HEK293 (cell line): Measurements from ENCODE around the gene TRAF1.

Source experiments
- CTCF ChIA-PET: fragments of 350-600 bp; formaldehyde crosslinking; extraction: SDS; loops from one replicate; lab custom pipeline; 2021; ENCODE audit warnings: antibody characterized with exemption; lab: Yijun Ruan, JAX
- POLR2A ChIA-PET: fragments of 300-600 bp; formaldehyde crosslinking; extraction: SDS; loops from one replicate; lab custom pipeline; 2020; ENCODE audit warnings: antibody characterized with exemption, inconsistent platforms; lab: Yijun Ruan, JAX
- H3K27ac ChIP-seq: fragments of 200-500 bp; sonication (Bioruptor generic); 2 replicates; pipeline ENCODE4 v1.5.1; 2014; ENCODE audit warnings: low read depth, low read length, control low read depth, inconsistent platforms; ENCODE audit errors: extremely low read depth
- H3K36me3 ChIP-seq, 2 experiments: fragments of 200-500 bp in 1 of 2; sonication (Bioruptor generic) in 1 of 2; 1 replicate in 1 of 2; 2 replicates in 1 of 2; pipeline ENCODE4 v1.5.1; 2014 to 2017; ENCODE audit warnings: inconsistent platforms in 2 of 2, low read length in 2 of 2; ENCODE audit not compliant: control insufficient read depth in 2 of 2, insufficient read depth in 1 of 2
- H3K4me1 ChIP-seq: fragments of 200-500 bp; sonication (Bioruptor generic); 2 replicates; pipeline ENCODE4 v1.5.1; 2014; ENCODE audit warnings: mild to moderate bottlenecking, low read length, inconsistent platforms; ENCODE audit not compliant: control insufficient read depth, insufficient read depth
- H3K4me3 ChIP-seq: 2 replicates; pipeline ENCODE4 v1.5.1; 2011; ENCODE audit warnings: low read depth, mild to moderate bottlenecking, control low read depth, low read length, moderate library complexity
- H3K9me3 ChIP-seq: fragments of 200-500 bp; sonication (Bioruptor generic); 2 replicates; pipeline ENCODE4 v1.5.1; 2014; ENCODE audit warnings: low read depth, low read length, inconsistent platforms; ENCODE audit not compliant: control insufficient read depth, insufficient read depth
- CTCF ChIP-seq: fragments of 450-650 bp; formaldehyde crosslinking; IDR thresholded peaks from 2 replicates; pipeline ENCODE4 v1.5.1; 2016; ENCODE audit warnings: missing biosample characterization, missing genetic modification characterization
- IKZF3 ChIP-seq: fragments of 450-650 bp; IDR thresholded peaks from 2 replicates; pipeline ENCODE4 v1.5.0; 2018; ENCODE audit warnings: missing biosample characterization, mild to moderate bottlenecking, missing genetic modification characterization, moderate library complexity
- KLF7 ChIP-seq: fragments of 450-650 bp; formaldehyde crosslinking; IDR thresholded peaks from 2 replicates; pipeline ENCODE4 v1.5.1; 2016; ENCODE audit warnings: missing biosample characterization, missing genetic modification characterization, borderline replicate concordance
- OSR2 ChIP-seq: fragments of 450-650 bp; formaldehyde crosslinking; IDR thresholded peaks from 2 replicates; pipeline ENCODE4 v1.5.1; 2016; ENCODE audit warnings: missing biosample characterization, missing genetic modification characterization
- REST ChIP-seq: fragments of 450-650 bp; formaldehyde crosslinking; IDR thresholded peaks from 2 replicates; pipeline ENCODE4 v1.5.1; 2016; ENCODE audit warnings: missing biosample characterization, missing genetic modification characterization
- SCRT2 ChIP-seq: fragments of 450-650 bp; formaldehyde crosslinking; IDR thresholded peaks from 2 replicates; pipeline ENCODE4 v1.5.1; 2016; ENCODE audit warnings: missing biosample characterization, missing genetic modification characterization
- YY1 ChIP-seq: fragments of 450-650 bp; formaldehyde crosslinking; IDR thresholded peaks from 2 replicates; pipeline ENCODE4 v1.5.1; 2018; ENCODE audit warnings: missing biosample characterization, missing genetic modification characterization
- ZBTB17 ChIP-seq: fragments of 450-650 bp; formaldehyde crosslinking; IDR thresholded peaks from 2 replicates; pipeline ENCODE4 v1.5.1; 2016; ENCODE audit warnings: missing biosample characterization, missing genetic modification characterization
- ZBTB20 ChIP-seq: fragments of 450-650 bp; formaldehyde crosslinking; IDR thresholded peaks from 2 replicates; pipeline ENCODE4 v1.5.1; 2016; ENCODE audit warnings: missing biosample characterization, missing genetic modification characterization
- ZBTB48 ChIP-seq: fragments of 450-650 bp; formaldehyde crosslinking; IDR thresholded peaks from 2 replicates; pipeline ENCODE4 v1.5.1; 2016; ENCODE audit warnings: missing biosample characterization, missing genetic modification characterization
- ZBTB49 ChIP-seq: fragments of 450-650 bp; formaldehyde crosslinking; IDR thresholded peaks from 2 replicates; pipeline ENCODE4 v1.5.1; 2016; ENCODE audit warnings: missing biosample characterization, missing genetic modification characterization, low read depth
- ZBTB8A ChIP-seq: fragments of 450-650 bp; formaldehyde crosslinking; IDR thresholded peaks from 2 replicates; pipeline ENCODE4 v1.5.1; 2016; ENCODE audit warnings: missing biosample characterization, missing genetic modification characterization
- ZFHX2 ChIP-seq: fragments of 450-650 bp; formaldehyde crosslinking; conservative IDR thresholded peaks from 2 replicates; pipeline ENCODE4 v1.5.1; 2016; ENCODE audit warnings: missing biosample characterization, missing genetic modification characterization
- ZNF155 ChIP-seq: fragments of 450-650 bp; formaldehyde crosslinking; IDR thresholded peaks from 2 replicates; pipeline ENCODE4 v1.5.1; 2016; ENCODE audit warnings: missing biosample characterization, missing genetic modification characterization
- ZNF19 ChIP-seq: fragments of 450-650 bp; formaldehyde crosslinking; IDR thresholded peaks from 2 replicates; pipeline ENCODE4; 2016; ENCODE audit warnings: missing biosample characterization, missing genetic modification characterization, low read depth
- ZNF214 ChIP-seq: fragments of 450-650 bp; formaldehyde crosslinking; IDR thresholded peaks from 2 replicates; pipeline ENCODE4 v1.5.1; 2017; ENCODE audit warnings: missing biosample characterization, mild to moderate bottlenecking, missing genetic modification characterization, borderline replicate concordance
- ZNF239 ChIP-seq: fragments of 450-650 bp; formaldehyde crosslinking; IDR thresholded peaks from 2 replicates; pipeline ENCODE4 v1.5.1; 2016; ENCODE audit warnings: missing biosample characterization, missing genetic modification characterization
- ZNF266 ChIP-seq: fragments of 450-650 bp; formaldehyde crosslinking; IDR thresholded peaks from 2 replicates; pipeline ENCODE4 v1.5.1; 2016; ENCODE audit warnings: missing biosample characterization, missing genetic modification characterization, low read depth
- ZNF354C ChIP-seq: fragments of 450-650 bp; formaldehyde crosslinking; IDR thresholded peaks from 2 replicates; pipeline ENCODE4 v1.5.1; 2016; ENCODE audit warnings: missing biosample characterization, missing genetic modification characterization, low read depth, borderline replicate concordance
- ZNF366 ChIP-seq: fragments of 450-650 bp; formaldehyde crosslinking; conservative IDR thresholded peaks from 2 replicates; pipeline ENCODE4 v1.5.1; 2016; ENCODE audit warnings: missing biosample characterization, missing genetic modification characterization
- ZNF433 ChIP-seq: fragments of 450-650 bp; formaldehyde crosslinking; IDR thresholded peaks from 2 replicates; pipeline ENCODE4 v1.5.1; 2016; ENCODE audit warnings: missing biosample characterization, missing genetic modification characterization, low read depth
- ZNF501 ChIP-seq: fragments of 450-650 bp; formaldehyde crosslinking; IDR thresholded peaks from 2 replicates; pipeline ENCODE4 v1.5.1; 2016; ENCODE audit warnings: missing biosample characterization, missing genetic modification characterization
- ZNF529 ChIP-seq: fragments of 450-650 bp; formaldehyde crosslinking; IDR thresholded peaks from 2 replicates; pipeline ENCODE4 v1.5.1; 2017; ENCODE audit warnings: missing genetic modification characterization, missing biosample characterization; ENCODE audit not compliant: insufficient replicate concordance
- ZNF626 ChIP-seq: fragments of 450-650 bp; sonication (Bioruptor Pico); formaldehyde crosslinking; IDR thresholded peaks from 2 replicates; pipeline ENCODE4 v1.5.1; 2018; ENCODE audit warnings: missing biosample characterization, missing genetic modification characterization, inconsistent platforms
- ZNF654 ChIP-seq: fragments of 450-650 bp; formaldehyde crosslinking; IDR thresholded peaks from 2 replicates; pipeline ENCODE4 v1.5.1; 2016; ENCODE audit warnings: low read depth, missing biosample characterization, missing genetic modification characterization
- ZNF660 ChIP-seq: fragments of 450-650 bp; IDR thresholded peaks from 2 replicates; pipeline ENCODE4 v1.5.1; 2018; ENCODE audit warnings: missing biosample characterization, mild to moderate bottlenecking, missing genetic modification characterization
- ZNF701 ChIP-seq: fragments of 450-650 bp; formaldehyde crosslinking; IDR thresholded peaks from 2 replicates; pipeline ENCODE4 v1.5.1; 2016; ENCODE audit warnings: missing biosample characterization, missing genetic modification characterization
- ZXDB ChIP-seq: fragments of 450-650 bp; formaldehyde crosslinking; IDR thresholded peaks from 2 replicates; pipeline ENCODE4 v1.5.1; 2016; ENCODE audit warnings: missing biosample characterization, missing genetic modification characterization

The TRAF1 gene

GRCh38 chr9:120936011-120936763 lies 9.6 kb upstream of the TRAF1 start:
- Histone ChIP-seq H3K9me3 (no peaks in the 10 kb centered on the region), H3K27ac (no peak overlapping the region; the same call in 1 of the 2 replicates), H3K36me3 (no peaks in the 10 kb centered on the region), H3K4me1 (no peaks in the 10 kb centered on the region; the same call in 1 of the 2 replicates), H3K4me3 (no peak overlapping the region)
- peak; percentile 64 for TF ChIP-seq ZNF654
- TF ChIP-seq ZNF239 (tag by site-specific recombination), result no peak
- peak; percentile 56; the same call in 1 of the 2 replicates for TF ChIP-seq ZNF660
- peak; percentile 66 for TF ChIP-seq ZFHX2 (tag by site-specific recombination)
- TF ChIP-seq IKZF3, result 0 out of 2 replicates have a peak, but pooled peaks have one; percentile 36
- TF ChIP-seq ZNF701 (tag by site-specific recombination), result no peak
- TF ChIP-seq OSR2 (tag by site-specific recombination), result no peak
- TF ChIP-seq ZXDB, result no peak
- 0 out of 2 replicates have a peak, but pooled peaks have one; percentile 21 for TF ChIP-seq ZBTB8A (tag by site-specific recombination)
- TF ChIP-seq ZNF19 (tag by site-specific recombination), result no peak
- TF ChIP-seq CTCF (tag by site-specific recombination), result peak; percentile 51; the same call in 1 of the 2 replicates
- TF ChIP-seq SCRT2, result peak; percentile 88
- ChIA-PET POLR2A (interaction anchor here (1.6 kb wide), 1 partner anchor 63 kb away, joined by 3 read pairs; no protein-coding TSS in a partner anchor), CTCF (interaction anchor here (0.6 to 6.3 kb wide), 34 partner anchors 9 to 282 kb away, joined by 3 to 52 read pairs (median 4); partner anchors contain the start of genes FBXW2 and TRAF1)

DNA sequence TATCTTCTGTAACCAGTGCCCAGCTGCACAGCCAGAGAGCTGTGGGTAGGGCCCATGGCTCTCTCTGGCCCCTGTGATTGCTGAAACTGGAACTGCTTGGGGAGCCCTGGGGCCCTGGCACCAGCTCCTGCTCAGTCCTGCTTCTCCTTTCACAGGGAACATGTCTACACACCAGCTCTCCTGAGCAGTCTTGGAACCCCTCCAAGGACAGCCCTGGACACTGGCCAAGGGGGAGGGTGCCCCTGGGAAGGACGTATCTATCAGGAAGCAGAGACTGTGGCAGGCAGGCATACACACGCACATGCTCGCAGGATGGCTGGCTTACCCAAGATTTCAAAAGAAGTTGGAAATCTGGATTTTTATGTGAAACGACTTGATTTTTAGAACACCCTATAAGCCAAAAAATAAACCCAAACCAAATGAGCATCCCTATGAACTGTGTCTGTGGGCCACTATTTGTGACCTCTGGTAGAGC lies 8.8 kb upstream of the TRAF1 start:
- POLR2A ChIA-PET, result interaction anchor here (0.9 to 1.6 kb wide), 3 partner anchors 62 to 142 kb away, joined by 3 to 4 read pairs (median 3); partner anchors contain the start of gene FBXW2
- TF ChIP-seq ZBTB48 (tag by site-specific recombination) (peak; percentile 81), ZNF366 (tag by site-specific recombination) (no peak), ZBTB49 (tag by site-specific recombination) (no peak), ZBTB17 (tag by site-specific recombination) (peak; percentile 58), ZNF214 (tag by site-specific recombination) (no peak), IKZF3 (0 out of 2 replicates have a peak, but pooled peaks have one; percentile 50), KLF7 (tag by site-specific recombination) (no peak), REST (tag by site-specific recombination) (no peak), YY1 (tag by site-specific recombination) (no peak), ZNF501 (tag by site-specific recombination) (no peak), ZNF354C (no peak), ZNF266 (tag by site-specific recombination) (no peak), ZNF433 (no peak), ZNF626 (tag by site-specific recombination) (no peak), ZNF155 (tag by site-specific recombination) (no peak), ZNF529 (tag by site-specific recombination) (no peak), ZBTB20 (peak; percentile 99)

More for the DNA sequence above, 8.8 kb upstream of the TRAF1 start:
- Histone ChIP-seq H3K9me3 (no peaks in the 10 kb centered on the region), H3K36me3 (no peaks in the 10 kb centered on the region), H3K4me1 (no peaks in the 10 kb centered on the region; the same call in 1 of the 2 replicates), H3K27ac (no peak overlapping the region), H3K4me3 (no peak overlapping the region)
- CTCF ChIA-PET, result interaction anchor here (0.5 to 6.3 kb wide), 12 partner anchors 15 to 281 kb away, joined by 3 to 52 read pairs (median 4); partner anchors contain the start of gene FBXW2
